Lung microvascular endothelial cell (primary cell): ENCODE results near the gene GIMAP5. TPM values are rescaled to one million over a fixed set of nuclear protein-coding genes. Genes with fewer than 3 reads are reported as not detected.
A peak's percentile ranks its signal among the peaks of the same experiment; 100 is the strongest.

Source experiments
- DNase-seq, 2 donors: peaks; one replicate each; pipeline versions ENCODE4 v3.0.0 to v3.0.0-alpha.2; 2010; ENCODE audit warnings: low read depth in 2 of 2
- total RNA-seq: library from RNA; depleted of rRNA; stranded (reverse); fragments of >200 nt; gene quantifications from 2 replicates; pipeline ENCODE4 v1.2.1, GENCODE V29; 2014

GIMAP5 gene
- total RNA-seq, 1 donor from 2014 or later, result 435 TPM

DNA sequence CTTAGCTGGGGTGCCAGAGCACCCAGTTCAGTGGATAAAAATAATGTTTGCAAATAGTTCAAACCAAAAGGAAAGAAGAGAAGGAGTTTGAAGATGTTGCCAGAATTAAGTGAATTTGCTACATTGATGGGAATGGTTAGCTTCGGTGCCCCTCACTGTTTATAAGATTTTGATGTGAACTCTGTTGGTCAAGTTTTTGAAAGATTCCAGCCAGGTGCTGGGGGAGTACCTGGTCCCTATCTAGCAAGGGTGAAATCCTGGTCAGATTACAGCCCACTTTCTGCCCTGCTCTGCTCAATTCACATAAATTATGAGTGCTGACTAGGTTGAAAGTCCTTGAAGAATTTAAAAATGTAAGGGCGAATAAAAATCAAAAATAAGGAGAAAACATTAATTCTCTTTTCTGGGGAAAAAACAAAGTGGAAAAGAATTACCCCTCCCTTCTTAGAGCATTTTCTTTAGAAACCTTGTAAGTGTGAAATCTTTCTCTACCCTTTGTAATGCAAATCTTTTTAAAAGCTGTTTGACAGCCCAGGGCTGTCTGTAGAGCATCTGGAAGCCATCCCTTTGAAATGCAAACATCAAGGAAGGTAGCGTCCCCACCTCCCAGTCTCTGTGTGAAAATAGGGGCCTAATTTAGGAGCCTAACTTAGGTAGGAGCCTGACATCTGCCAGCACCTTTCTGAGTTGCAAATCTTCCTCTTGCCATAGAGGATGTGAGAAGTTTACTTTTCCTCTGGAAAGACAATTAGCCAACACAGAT, 1.4 kb upstream of the GIMAP5 start:
- no peak for DNase-seq

DNA sequence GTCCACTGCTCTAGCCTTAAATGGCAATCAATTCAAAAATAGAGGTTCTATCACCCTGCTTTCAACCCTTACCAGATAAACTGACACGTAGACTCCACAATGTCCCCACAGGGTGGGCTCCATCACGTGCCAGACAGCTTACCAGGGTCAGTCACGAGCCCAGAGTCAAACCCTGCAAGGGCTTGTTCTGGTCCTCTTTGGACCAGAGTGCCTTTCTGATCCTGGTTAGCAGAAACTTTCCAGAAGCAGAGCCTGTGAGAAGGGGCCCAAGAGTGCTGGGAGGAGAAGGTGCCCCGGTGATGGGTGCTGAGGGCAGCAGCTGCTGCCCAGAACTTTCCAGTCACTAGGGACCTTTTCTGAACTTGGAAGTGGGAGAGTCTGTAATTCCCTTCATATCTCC, 354 bp upstream of the GIMAP5 start:
- DNase-seq, result no peak

DNA sequence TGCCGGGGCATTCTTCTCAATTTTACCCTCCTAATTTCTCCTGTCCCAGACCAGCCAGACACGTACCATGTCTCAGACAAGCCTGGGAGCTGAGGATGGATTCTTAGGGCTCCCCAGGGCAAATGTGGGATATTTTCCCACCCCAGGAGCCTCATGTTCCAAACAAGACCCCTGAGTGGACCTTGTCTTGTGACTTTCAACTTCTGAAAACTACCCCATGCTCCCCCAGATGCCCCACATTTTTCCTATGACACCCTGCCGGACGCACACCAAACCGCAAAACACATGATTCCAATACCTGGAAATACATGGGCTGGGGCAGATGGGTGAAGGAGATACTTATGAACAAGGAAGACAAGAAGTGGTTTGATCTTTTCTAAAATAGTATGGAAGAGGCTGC, 874 bp downstream of the GIMAP5 start:
- peak in 1 of 2 donors; percentile 38 for DNase-seq

DNA sequence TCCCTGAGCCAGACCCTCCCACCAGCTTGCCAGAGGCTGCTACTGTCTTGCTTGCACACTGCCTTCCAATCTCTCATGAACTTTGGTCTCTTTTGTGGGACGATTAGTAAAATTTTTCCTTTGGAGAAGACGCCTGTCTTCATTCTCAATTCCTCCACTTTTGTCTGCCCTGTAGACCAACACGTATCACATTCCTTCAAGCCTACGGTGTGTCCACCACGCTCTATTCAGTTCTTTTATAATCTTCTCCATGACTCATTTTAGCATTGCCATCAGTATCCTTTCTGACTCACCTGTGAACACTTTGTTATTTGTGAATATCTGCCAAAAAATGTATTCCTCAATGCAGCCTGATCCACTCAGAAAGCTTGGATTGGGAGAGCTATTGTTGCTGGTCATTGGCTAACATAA, 1.4 kb downstream of the GIMAP5 start:
- DNase-seq, result peak; percentile 74 to 87

- peak in 1 of 2 donors; percentile 76 for DNase-seq
Observed at GRCh38 chr7:150739033-150739432, 1.8 kb downstream of the GIMAP5 start.

DNA sequence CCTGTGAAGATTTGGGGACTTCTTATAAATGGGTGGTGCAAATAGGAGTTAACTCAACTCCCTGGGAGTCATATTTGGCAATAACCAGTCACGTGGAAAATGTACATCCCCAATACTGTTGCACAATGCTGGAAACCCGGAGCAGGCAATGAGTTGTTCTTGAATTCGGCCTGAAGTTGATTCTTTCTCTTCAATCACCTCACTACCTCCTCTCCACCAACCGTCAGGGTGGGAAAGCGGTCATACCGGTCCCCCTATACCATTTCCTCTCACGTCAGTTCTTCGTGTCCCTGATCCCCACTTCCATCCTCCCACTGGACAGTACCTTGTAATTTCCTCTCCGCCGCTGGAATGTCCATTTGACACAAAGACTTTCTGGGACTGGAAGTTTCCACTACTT, 2.8 kb downstream of the GIMAP5 start:
- peak in 1 of 2 donors; percentile 61 for DNase-seq

GRCh38 chr7:150742286-150742968, 5.2 kb downstream of the GIMAP5 start:
- DNase-seq, result no peak

DNA sequence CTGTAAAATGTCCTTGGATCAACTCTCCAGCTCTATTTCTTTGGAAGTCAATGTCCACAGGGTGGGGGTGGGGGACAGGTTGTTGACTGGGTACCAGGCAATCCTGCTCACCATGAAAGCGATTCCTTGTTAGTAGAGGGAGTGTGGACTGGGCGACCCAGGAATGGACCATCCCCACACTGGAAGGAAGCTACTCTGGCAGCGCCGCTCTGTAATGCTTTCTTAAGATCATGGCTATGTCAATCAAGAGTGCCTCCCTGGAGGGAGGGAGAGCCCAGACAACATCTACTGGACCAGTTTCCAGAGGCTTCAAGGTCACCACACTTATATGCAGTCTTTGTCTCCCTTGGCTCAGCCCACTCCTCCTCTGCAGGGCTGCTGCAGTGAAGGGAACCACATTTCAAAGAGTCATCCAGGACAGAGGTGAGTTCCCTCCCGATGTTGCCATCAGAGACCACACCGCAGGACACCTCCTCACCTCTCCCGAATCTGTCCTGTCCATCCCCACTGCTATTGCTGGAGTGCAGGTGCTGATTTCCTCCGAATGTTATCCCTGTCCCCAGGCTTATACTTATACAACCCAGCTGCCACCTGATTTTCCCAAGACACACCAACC, 6.9 kb downstream of the GIMAP5 start:
- no peak for DNase-seq

GRCh38 chr7:150745086-150745485, 7.9 kb downstream of the GIMAP5 start:
- DNase-seq, result no peak

DNA sequence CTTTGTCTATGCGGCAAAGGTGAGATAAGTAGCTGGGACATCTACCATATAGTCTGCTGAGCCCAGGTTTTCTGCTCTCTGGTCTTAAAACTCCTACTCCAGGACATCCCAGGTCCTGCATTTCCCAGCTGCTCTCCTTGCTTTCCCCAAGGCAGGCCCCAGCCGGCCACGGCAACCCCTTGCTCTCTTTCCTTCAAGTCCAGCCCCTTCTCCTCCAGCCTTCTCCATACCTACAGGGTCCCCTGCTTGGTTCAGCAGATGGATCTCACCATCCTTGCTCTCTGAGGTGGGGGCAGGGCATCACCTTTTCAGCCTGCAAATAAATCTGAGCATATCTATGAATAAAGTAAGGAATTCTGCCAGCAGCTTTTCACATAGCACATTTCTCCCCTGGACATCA, 8.7 kb downstream of the GIMAP5 start:
- no peak for DNase-seq

DNA sequence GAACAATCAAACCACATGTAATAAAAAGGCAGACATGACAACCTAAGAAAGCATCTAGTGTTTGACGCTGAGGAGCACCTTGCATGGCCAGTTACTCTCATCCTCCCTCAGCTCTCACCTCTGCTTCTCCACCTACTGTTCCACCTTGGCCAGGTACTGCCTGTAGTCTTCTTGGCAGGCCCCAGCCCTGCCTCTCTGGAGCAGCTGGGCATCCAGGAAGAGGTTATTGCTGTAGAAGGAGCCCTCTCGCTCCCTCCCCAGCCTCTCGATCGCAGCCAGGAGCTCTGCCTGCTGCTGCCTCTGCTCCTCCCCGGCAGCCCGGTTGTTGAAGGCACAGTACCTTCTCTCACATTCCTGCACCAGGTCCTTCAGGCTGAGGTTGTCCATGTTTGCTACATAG, 9.7 kb downstream of the GIMAP5 start:
- DNase-seq, result no peak

DNA sequence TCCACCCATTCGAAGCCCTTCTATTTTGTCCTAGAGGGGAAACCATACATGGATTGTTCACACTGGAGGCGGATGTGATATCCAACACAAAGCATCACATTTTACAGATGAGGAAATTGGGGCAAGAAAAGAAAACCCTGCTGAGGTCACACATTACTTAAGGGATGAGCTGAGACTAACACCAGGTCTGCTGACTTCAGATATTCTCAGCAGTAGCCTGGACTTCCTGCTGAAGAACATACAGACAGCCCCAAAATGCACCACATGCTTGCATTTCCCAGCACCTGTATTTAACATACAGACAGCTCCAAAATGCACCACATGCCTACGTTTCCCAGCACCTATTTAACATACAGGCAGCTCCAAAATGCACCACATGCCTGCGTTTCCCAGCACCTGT, 11.2 kb downstream of the GIMAP5 start:
- no peak for DNase-seq

DNA sequence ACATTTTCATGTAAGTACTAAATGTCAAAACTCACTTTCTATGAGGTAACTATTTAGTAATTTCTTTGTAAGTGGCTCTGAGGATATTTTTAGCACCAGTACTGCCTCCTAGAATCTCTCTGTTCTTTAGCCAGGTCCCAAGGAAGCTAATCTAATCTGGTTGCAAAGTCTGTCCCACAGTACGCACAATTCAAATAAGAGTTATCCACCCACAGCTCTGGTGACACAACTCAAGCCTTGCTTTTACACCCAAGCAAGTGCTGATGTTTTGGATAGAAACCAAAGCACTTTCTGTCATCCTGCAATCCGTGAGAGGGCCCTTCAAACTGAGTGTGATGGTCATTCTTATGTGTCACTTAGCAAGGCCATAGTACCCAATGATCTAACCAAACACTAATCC, 14.5 kb downstream of the GIMAP5 start:
- DNase-seq, result no peak

DNA sequence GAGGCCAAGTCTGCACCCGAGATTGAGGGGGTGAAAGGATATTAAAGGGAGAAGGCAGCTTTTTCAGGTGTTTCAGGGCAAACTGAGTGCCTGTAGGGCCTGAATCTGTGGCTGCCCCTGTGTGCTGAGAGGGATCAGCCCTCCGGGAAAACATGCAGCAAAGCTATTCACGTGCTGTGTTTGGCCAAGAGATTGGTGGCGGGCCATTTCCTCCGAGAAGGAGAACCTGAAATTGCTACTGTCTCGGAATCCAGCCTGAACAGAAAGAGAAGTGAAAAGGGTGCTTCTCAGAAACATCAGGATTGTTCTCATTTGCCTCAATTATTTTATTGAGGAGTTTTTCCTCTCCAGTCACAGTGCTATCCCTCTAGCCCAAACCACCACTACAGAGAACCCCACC, 16.0 kb downstream of the GIMAP5 start:
- no peak for DNase-seq

GRCh38 chr7:150753826-150754603, 16.8 kb downstream of the GIMAP5 start:
- DNase-seq, result peak; percentile 91

- DNase-seq, result peak in 1 of 2 donors; percentile 19
Observed at GRCh38 chr7:150754951-150755350, 17.7 kb downstream of the GIMAP5 start.

DNA sequence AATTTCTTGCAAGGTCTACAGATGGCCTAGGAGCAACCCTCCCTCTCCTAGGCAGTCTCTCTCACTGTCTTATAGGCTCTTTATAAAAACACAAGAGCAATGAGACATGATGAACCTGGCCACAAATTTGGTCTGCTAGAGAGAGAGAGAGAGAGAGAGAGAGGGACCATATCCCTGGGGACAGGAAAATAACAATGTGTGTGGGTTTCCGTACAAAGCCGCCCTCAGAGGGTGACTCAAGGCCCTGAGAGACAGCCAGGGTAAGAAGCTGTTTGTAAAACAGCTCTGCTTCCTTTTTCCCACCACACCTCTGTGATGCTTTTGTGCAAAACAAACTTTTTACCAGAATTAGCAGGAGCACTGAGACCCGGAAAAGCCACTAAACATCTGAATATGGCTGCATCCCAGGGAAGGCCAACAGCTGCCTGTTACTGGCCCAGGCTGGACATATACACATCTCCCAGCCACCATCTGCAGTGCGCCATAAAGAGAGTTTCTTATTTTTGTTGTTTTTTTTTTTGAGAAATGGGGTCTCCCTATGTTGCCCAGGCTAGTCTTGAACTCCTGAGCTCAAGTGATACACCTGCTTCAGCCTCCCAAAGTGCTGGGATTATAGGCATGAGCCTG, 18.4 kb downstream of the GIMAP5 start:
- peak; percentile 75 to 95 for DNase-seq

DNA sequence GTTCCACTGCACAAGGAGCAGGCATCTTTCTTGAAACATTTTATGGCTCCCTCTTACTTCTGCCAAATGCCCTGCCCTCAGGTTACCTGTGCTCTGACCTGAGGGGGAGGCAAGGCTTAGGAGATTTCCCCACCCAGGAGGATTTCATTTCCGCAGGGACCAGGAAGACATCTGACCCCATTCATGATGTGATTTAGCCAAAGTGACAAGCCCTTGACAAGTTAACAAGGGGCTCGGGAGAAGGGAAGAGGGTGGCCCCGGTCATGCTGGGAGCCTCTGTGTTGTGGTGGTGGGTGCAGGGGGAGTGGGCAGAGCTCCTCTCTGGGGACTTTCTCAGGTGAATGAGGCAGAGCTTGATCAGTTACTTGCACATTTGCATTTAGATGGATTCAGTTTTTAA, 18.9 kb downstream of the GIMAP5 start:
- DNase-seq, result no peak

GRCh38 chr7:150756858-150757257, 19.6 kb downstream of the GIMAP5 start:
- peak; percentile 74 to 79 for DNase-seq

DNA sequence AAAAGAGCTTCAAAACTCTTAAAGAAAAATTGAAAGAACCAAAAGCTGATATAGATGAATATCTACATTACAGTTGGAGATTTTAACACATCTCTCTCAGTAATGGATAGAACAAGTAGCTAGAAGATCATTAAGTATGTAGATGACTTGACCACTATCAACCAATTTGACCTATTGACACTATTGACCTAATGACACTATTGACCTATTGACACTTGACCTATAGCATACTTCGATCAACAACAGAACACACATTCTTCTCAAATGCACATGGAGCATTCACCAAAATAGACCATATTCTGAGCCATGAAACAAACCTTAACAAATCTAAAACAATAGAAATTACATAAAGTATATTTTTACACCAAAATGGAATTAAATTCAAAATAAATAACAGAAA, 22.3 kb downstream of the GIMAP5 start:
- DNase-seq, result no peak

DNA sequence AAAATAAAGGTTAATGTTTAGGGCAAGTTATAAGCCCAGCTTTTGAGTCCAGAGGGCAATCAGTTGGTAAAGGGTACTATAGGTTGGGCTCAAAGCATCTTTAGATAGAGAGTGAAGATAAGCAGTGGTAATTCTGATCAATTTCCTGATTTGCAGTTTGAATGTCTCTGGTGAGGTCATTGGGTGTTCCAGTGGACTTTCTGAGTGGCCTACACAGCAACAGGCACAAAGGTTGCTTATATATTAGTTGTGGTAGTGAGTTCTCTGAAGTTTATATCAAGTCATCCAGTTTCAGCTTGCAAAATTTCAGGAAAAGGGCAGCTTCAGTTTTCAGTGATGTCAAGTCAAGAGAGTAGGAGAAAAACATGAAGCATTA, 29.1 kb downstream of the GIMAP5 start:
- DNase-seq, result no peak

GRCh38 chr7:150769768-150770167, 32.5 kb downstream of the GIMAP5 start:
- DNase-seq, result no peak
